Ecto neural progenitor cell (in vitro differentiated cells): Measurements from ENCODE around the gene MDM1.

Source experiments
- DNase-seq: peaks from one replicate; pipeline ENCODE4 v3.0.0-alpha.2; 2018; ENCODE audit warnings: low spot score

Gene MDM1

DNA sequence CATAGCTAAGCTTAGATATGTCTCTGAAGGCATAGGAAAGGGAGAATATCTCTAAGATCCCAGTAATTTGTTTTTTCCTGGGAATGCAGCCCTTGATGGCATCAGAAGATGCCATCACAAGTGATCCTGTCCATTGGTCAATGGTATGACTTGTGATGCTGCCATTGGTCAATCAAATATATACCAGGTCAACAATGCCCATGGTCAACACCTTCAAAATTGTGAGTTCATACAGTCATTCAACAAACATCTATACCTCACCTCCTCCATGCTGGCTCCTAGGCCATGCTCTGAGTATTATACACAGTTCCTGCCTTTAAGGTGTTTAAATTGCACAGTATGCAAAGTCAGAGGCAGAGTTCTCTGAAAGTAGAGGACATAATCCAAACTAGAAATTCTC, 59.4 kb downstream of the MDM1 start:
- no peak for DNase-seq

GRCh38 chr12:68271346-68271745, 60.8 kb downstream of the MDM1 start:
- DNase-seq: no peak

GRCh38 chr12:68270358-68270757, 61.8 kb downstream of the MDM1 start:
- DNase-seq: no peak

GRCh38 chr12:68269779-68270178, 62.4 kb downstream of the MDM1 start:
- DNase-seq: no peak

- no peak for DNase-seq
Measured at GRCh38 chr12:68268967-68269366, 63.2 kb downstream of the MDM1 start.

- no peak for DNase-seq
Measured at GRCh38 chr12:68267892-68268396, 64.2 kb downstream of the MDM1 start.

- DNase-seq: no peak
Measured at GRCh38 chr12:68264857-68265256, 67.3 kb downstream of the MDM1 start.

GRCh38 chr12:68264158-68264855, 67.9 kb downstream of the MDM1 start:
- DNase-seq: no peak

- DNase-seq: no peak
Measured at GRCh38 chr12:68263366-68263765, 68.8 kb downstream of the MDM1 start.

- DNase-seq: no peak
Measured at GRCh38 chr12:68261896-68262295, 70.3 kb downstream of the MDM1 start.

DNA sequence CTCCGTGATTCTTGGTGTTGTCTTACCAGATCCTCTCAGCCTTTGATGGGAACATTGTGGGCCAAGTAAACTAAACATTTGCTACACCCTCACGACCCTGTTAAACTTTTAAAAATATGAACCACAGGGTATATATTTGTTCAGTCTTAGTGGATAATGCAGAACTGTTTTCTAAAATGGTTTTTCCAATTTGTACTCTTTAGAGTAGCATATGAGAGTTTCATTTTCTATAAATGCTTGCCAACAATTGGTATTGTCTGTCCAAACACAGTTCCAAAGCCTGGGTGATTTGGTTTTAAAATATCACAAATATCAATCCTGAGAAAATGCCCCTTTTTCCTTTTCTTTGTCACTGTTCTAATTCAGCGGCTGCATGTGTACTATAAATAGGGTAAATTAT, 72.0 kb downstream of the MDM1 start:
- no peak for DNase-seq

DNA sequence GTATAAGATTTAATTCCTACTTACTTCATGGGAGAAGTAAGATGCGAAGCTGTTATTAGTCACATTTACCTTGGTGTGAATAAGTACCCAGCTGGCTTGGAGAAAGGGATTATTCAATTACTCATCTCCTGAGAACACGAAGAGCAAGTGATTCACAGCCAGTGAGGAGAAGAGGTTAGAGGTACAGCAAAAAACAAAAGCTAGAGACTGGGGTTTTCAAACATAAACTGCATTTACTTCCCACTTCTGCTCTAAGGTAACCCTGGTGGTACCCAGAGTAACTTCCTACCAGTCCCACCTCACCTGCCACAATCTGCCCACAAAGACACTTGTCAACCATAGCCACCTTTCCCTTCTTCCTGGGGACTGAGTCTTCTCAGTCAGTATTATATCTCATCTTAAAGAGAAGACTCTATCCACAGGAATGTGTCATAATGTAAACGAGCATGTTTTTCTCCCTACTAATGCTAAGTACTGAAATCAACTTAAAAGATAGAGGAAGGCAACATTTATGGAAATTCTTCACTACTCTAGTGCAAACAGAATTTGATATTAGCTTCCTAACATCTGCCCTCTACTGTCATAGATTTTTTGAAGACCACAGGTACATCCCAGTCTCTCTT, 72.7 kb downstream of the MDM1 start:
- no peak for DNase-seq

- no peak for DNase-seq
Measured at GRCh38 chr12:68253504-68253903, 78.7 kb downstream of the MDM1 start, which contains the start of gene IL22. Gene IL22 (minus strand): TSS chr12:68253604. CDS start chr12:68253448, 156 bp downstream.

DNA sequence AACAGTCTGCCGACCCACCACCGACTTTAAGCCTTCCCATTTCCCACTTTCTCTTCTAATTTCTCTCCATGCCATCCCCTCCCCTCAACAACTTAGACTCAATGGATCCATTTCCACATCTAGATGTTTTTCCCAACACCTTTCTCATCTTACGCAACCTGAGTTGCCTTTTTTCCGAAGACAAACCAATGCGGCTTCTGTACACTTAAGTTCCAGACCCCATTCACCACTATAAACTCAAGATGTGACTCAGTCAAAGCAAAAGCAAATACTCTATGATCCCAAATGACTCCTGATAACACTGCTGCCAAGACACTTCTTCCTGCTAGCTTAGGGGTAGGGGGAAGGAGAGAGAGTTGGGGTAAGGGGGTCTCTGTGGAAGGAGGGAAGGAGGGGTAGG, 80.1 kb downstream of the MDM1 start:
- no peak for DNase-seq

- no peak for DNase-seq
Measured at GRCh38 chr12:68250454-68250853, 81.7 kb downstream of the MDM1 start.

GRCh38 chr12:68247785-68248184, 84.4 kb downstream of the MDM1 start:
- no peak for DNase-seq

GRCh38 chr12:68246350-68246749, 85.8 kb downstream of the MDM1 start:
- no peak for DNase-seq

DNA sequence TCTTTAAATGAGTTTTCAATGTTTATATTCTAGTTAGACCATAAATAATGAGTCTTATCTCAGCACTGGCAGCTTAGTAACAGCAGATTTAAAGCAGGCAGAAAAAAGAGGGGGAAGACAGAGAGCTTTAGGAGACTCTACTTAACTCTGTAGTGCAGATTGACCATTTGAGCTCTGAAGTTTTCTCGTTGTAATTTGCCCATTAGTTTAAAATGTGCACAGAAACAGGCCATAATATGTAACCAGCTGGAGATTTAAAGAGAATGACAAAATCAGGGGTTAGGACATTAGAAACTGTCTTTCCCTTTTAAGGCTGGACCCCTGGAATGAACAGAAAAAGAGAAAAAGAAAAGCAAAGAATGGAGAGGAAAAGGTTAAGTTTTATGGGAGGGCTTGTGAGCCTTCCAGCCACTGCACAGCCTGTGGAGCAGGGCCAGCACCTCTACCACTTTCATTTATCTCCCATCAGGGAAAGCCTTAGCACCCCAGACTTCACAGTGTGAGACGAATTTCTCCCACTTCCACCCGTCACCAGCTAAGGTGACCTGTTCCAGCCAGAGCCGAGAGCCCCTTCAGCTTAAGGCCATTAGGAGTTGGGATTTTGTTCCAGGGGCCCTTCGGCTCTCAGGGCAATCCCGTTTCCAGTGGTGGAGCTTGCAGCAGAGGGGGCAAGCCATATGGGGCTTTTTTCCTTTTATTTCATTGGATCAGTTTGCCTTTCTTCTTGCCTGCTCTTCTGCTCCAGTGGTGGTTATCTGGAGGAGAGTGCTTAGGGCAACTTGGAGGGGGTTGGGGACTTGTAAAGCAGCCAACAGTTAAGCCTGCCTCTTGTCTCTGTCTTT, 86.8 kb downstream of the MDM1 start:
- DNase-seq: peak; percentile 70
